Activated naive CD4-positive, alpha-beta T cell treated with anti-CD3 and anti-CD28 coated beads for 36 hours (primary cell): ENCODE measurements around the gene PHACTR3. TPM values are rescaled to one million over a fixed set of nuclear protein-coding genes. Genes with fewer than 3 reads are reported as not detected.

ENCODE experiments used
- CTCF ChIA-PET: fragments of 350-600 bp; sonication (Branson Sonifier 250); formaldehyde crosslinking; loops from one replicate; lab custom pipeline; 2021; ENCODE audit warnings: antibody characterized with exemption; lab: Charles Lee
- DNase-seq: peaks from one replicate; pipeline ENCODE4 v3.0.0-alpha.2; 2020
- H3K27ac Mint-ChIP-seq: one replicate; pipeline ENCODE4 v1.8.0; 2021; ENCODE audit warnings: mild to moderate bottlenecking, mixed read lengths
- H3K27me3 Mint-ChIP-seq: one replicate; pipeline ENCODE4 v1.8.0; 2021; ENCODE audit warnings: low read depth, mixed read lengths
- H3K36me3 Mint-ChIP-seq: one replicate; pipeline ENCODE4 v1.8.0; 2021; ENCODE audit warnings: low read depth, mixed read lengths
- H3K4me1 Mint-ChIP-seq: one replicate; pipeline ENCODE4 v1.8.0; 2021; ENCODE audit warnings: low read depth, mixed read lengths
- H3K4me3 Mint-ChIP-seq: one replicate; pipeline ENCODE4 v1.8.0; 2021; ENCODE audit warnings: mild to moderate bottlenecking, moderate library complexity, mixed read lengths
- H3K9me3 Mint-ChIP-seq: one replicate; pipeline ENCODE4 v1.8.0; 2021; ENCODE audit warnings: mixed read lengths
- intact Hi-C: fragments of 100-400 bp; cut with micrococcal nuclease; formaldehyde crosslinking; loops from one replicate; pipeline ENCODE4 v1.15.1; 2023
- total RNA-seq, 2 experiments: library from RNA; stranded (reverse); gene quantifications; one replicate each; pipeline ENCODE4 v1.2.3, GENCODE V29; 2021

Gene PHACTR3
- total RNA-seq, 2 experiments from 2014 or later: not detected

DNA sequence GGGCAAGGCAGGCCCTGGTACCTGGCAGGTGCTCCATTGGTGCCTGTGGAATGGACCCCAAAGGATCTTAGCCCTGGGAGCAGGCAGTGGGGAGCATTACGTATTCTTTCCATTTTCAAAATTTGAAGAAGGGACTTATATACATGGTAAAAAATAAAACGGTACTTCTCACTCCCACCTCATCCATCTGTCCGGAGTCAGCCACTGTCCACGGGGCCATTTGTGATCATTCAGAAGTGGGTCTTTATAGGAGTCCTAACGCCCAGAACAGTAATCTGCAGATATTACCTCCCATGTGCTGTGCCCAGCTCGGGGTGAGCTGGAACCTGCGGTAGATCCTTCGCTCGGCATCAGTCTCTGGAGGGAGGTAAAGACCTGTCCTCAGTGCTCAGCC, 218.7 kb downstream of the PHACTR3 start:
- Mint-ChIP-seq H3K4me1 (no peaks in the 10 kb centered on the region), H3K27me3 (peaks cover 3% of the 10 kb centered on the region), H3K36me3 (no peaks in the 10 kb centered on the region), H3K4me3 (no peak overlapping the region), H3K9me3 (no peaks in the 10 kb centered on the region), H3K27ac (no peak overlapping the region)
- CTCF ChIA-PET: no interaction called here
- no peak for DNase-seq
- intact Hi-C loops: no loop called here

DNA sequence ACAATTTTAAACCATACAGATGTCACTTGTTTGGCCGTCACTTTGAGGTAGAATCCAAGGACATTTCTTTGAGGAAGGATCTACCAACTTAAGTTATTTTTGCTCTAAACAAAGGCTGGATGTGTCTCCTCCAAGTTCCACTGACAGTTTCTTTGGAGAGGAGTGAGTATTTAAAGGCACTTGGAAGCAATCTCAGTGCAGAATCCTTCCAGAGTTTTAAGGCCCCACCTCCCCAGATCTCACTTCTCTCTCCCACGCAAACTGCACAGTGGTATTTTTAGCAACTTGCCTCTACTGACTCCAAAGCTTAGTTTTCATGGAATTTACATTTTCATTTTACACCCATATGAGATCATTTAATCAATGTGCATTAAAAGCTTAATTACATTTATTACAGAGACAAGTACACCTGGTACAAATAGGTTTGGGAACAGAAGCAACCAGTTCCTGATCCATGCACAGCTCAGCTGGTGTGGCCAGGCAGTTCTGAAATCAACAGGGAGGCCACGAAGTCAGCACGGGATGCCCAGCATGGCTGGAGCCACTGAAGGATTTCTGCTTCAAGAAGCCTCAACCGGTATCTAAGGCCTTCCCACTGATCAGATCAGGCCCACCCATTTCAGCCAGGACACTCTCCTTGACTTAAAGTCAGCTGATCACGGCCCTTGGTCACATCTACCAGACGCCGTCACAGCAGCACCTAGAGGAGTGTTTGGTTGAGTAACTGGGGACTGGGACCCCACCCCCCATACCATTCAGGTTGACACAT, 219.3 kb downstream of the PHACTR3 start:
- Mint-ChIP-seq H3K4me1 (no peaks in the 10 kb centered on the region), H3K4me3 (no peak overlapping the region), H3K9me3 (no peaks in the 10 kb centered on the region), H3K27me3 (peaks cover 3% of the 10 kb centered on the region), H3K27ac (no peak overlapping the region), H3K36me3 (no peaks in the 10 kb centered on the region)
- CTCF ChIA-PET: interaction anchor here (0.6 kb wide), 2 partner anchors 14 to 15 kb away, joined by 3 read pairs; no protein-coding TSS in a partner anchor
- intact Hi-C loops: no loop called here
- no peak for DNase-seq

DNA sequence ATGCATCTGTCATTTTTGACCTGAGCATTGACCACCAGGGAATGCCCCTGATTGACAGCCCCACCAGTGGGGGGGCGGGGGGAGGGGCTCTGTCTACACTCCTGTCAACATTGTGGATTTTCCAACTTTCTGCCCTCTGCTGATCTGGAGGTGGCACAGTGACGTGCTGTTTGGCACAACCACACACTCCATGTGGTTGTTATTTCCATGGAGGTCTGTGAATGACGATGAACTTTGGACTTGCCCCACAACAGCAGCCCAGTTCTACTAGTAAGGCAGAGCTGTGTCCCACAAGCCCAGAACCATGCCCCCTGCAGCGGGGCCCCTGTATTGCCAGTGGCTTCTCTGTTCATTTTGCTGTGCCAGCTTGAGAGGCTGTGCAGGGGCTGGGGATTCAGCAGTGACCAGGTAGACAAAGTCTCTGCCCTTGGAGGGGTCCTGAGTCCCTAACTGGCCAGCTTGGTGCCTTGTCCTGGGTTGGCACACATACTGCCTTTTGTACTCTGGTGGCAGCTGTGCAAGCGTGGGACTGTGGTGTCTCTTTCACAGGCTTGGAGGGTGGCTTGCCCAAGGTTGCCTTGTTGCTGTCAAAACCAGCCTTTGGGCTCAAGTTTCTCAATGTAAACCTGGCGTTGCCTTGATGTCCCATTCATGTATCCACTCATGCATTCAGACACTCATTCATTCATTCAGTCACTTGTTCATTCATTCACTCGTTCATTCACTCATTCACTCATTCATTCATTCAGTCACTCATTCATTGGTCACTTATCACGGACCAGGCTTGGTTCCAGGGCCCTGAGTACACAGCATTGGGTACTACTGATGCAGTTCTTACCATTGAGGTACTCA, 220.6 kb downstream of the PHACTR3 start:
- no peaks in the 10 kb centered on the region for H3K36me3 Mint-ChIP-seq
- H3K27ac Mint-ChIP-seq: no peak overlapping the region
- H3K9me3 Mint-ChIP-seq: no peaks in the 10 kb centered on the region
- H3K27me3 Mint-ChIP-seq: peaks cover 4% of the 10 kb centered on the region
- no peak overlapping the region for H3K4me3 Mint-ChIP-seq
- CTCF ChIA-PET: no interaction called here
- H3K4me1 Mint-ChIP-seq: no peaks in the 10 kb centered on the region
- intact Hi-C loops: no loop called here
- DNase-seq: no peak

DNA sequence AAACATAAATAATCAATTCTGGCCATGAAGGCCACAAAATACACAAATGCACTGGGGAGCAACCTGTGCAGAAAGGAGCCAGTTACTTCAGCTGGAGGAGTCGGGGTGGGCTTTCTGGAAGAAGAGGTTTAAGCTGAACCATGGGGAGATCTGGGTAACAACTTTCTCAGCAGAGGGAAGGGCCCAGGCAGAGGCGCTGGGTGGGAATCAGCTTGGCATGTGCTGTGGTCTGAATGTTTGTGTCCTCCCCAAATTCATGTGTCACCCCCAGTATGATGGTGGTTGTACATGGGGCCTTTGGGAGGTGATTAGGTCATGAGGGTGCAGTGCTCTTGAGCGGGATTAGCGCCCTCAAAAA, 221.2 kb downstream of the PHACTR3 start:
- intact Hi-C loops: no loop called here
- Mint-ChIP-seq H3K27me3 (peaks cover 3% of the 10 kb centered on the region), H3K4me1 (no peaks in the 10 kb centered on the region), H3K36me3 (no peaks in the 10 kb centered on the region), H3K27ac (no peak overlapping the region), H3K4me3 (no peak overlapping the region), H3K9me3 (no peaks in the 10 kb centered on the region)
- CTCF ChIA-PET: no interaction called here
- DNase-seq: no peak

DNA sequence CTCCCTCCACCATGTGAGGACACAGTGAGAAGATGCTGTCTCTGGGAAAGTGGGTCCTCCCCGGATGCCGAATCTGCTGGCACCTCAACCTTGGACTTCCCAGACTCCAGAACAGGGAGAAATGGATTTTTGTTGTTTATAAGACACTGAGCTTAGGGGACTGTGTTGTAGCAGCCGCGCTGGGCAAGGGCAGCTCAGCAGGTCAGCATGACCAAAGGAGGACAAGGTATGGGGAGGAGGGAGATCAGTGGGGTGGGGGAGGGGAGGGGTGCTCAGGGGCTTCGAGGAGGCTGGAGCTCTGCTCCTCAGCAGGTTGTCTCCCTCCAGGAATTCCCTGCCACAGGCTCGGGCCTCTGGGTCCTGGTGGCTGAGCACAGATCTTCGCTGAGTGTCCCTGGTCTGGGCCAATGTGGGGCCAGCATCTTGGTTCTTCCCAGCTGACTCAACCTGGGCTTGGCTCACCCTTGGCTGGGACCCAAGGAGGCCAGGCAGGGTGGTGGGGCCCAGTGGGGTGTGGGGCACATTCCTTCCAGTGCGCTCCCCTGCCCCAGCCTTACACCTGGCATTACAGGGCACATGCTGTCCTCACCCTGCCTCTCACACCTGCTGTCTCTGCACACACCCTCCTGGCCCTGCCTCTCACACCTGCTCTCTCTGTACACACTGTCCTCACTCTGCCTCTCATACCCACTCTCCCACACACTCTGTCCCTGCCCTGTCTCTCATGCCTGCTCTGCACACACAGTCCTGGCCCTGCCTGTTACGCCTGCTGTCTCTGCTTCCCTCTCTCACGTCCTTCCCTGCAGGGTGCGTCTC, 221.8 kb downstream of the PHACTR3 start:
- Mint-ChIP-seq H3K9me3 (no peaks in the 10 kb centered on the region), H3K4me3 (no peak overlapping the region), H3K27ac (no peak overlapping the region), H3K4me1 (no peaks in the 10 kb centered on the region), H3K36me3 (no peaks in the 10 kb centered on the region), H3K27me3 (peaks cover 3% of the 10 kb centered on the region)
- intact Hi-C loops: no loop called here
- DNase-seq: no peak
- CTCF ChIA-PET: no interaction called here

DNA sequence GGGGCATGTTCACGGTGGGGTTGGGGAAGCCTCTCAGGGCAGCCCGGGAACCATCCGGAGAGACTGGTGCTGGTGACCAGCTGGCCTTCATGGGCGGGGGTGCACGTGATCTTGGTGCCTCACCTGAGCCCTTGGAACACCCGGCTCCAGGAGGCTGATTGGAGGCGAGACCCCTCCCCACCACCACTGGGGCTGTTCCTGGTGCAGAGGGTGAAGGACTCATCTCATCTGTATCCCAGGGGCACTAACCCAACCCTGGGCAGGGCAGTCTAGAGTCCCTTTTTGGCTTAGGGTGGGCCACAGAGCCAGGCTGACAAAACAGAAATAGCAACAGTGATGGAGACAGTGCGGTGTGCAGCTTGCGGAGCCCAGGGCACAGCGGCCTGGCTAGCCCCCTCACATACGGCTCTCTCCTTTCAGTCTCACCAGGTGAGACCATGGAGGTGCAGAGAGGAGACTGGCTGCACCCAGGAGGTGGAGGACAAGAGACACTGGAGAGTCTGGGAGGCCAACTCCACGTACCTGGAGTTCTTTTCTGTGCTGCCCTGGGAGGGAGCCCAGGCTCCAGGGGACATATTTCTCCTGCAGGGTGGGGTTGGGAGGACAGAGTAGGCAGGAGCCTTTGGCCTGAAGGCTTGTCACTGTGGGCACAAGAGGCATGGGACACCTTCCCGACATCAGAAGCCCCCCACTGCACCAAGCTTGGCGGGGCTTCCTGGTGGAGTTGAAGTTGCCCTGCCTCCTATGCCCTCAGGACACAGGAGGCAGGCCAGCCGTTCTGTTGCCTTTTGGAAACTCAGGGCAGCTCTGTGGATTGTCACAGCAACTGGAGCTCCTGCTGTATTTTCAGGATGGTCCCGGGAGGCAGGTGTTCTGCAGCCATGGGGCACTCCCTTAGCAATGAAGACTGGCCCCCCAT, 223.1 kb downstream of the PHACTR3 start:
- H3K9me3 Mint-ChIP-seq: no peaks in the 10 kb centered on the region
- H3K4me1 Mint-ChIP-seq: no peaks in the 10 kb centered on the region
- intact Hi-C loops: no loop called here
- no peak overlapping the region for H3K4me3 Mint-ChIP-seq
- no peaks in the 10 kb centered on the region for H3K36me3 Mint-ChIP-seq
- CTCF ChIA-PET: no interaction called here
- no peak for DNase-seq
- peaks cover 5% of the 10 kb centered on the region for H3K27me3 Mint-ChIP-seq
- no peak overlapping the region for H3K27ac Mint-ChIP-seq

DNA sequence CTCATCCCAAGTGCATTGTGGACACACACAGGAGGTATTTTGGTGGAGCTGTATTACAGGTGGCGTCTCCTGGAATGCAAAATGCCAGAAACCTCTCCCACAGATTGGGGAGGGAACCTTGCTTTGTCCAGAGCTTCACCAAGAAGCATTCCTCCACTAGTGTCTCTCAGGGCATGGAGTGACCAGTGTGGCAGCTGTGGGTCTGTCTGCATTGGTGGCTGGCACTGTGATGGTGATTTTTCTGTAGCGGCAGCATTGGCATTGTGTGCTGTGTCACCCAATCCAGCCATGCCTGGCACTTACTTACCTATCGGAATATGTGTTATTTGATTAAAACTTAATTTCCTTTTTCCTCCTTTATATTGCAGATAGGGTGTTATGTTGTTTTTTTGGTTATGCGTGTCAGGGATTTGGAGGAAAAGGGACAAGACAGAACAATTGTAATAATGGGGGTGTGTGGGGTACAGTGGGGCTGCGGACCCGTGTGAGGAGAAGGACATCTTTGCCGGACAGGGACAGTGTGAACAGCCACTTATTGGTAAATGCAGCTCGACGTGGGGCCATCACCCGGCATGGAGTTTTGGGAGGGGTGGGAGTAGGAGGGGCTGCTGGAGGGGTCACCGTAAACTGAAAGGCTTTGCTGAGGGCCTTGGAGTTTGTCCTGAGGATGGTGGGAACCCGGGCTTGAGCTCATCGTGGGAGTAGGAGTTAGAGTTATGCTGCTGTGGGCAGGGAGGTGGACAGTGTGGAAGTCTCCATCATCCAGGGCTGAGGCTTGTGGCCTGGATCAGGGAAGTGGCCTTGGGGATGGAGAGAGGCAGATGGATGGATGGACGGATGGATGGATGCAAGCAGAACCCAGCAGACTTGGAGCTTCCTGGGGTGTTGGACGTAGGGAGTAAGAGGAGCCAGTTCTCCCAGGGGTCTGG, 224.0 kb downstream of the PHACTR3 start:
- H3K4me3 Mint-ChIP-seq: no peak overlapping the region
- peaks cover 5% of the 10 kb centered on the region for H3K27me3 Mint-ChIP-seq
- no peaks in the 10 kb centered on the region for H3K4me1 Mint-ChIP-seq
- no peaks in the 10 kb centered on the region for H3K36me3 Mint-ChIP-seq
- no peak overlapping the region for H3K27ac Mint-ChIP-seq
- DNase-seq: no peak
- CTCF ChIA-PET: no interaction called here
- H3K9me3 Mint-ChIP-seq: no peaks in the 10 kb centered on the region
- intact Hi-C loops: no loop called here

DNA sequence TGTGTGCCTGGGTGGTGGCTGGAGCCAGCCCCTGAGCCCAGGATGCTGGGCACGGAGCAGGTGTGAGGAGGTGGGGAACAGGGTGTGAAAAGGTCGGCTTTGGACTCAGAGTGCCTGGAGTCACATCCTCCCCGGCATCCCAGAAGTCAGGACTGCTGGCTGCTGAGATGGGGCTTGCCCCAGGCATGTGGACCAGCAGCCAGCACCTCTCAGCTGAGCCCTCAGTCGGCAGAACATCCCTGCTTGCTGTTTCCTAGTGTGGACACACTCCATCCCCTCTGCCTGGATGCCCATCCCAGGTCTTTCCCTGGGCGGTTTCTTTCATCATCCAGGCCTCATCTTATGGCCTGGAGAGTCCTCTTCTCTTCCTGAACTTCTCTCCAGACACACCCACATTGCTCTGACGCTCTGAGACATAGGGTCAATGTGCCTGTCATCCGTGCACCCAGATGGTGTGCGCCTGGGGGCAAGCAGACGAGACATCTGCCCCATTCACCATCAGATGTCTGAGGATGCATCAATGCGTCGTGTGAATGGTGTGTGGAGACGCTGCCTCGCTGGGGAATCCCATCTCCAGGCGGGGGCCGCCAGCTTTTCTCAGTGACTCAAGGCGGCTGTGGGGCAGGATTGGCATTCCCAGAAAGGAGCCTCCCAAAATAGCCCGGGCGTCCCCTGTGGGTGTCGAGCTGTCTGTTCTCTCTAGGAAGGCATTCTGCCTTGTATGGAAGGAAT, 224.9 kb downstream of the PHACTR3 start:
- intact Hi-C loops: no loop called here
- Mint-ChIP-seq H3K36me3 (no peaks in the 10 kb centered on the region), H3K27me3 (peaks cover 6% of the 10 kb centered on the region), H3K9me3 (no peaks in the 10 kb centered on the region), H3K27ac (no peak overlapping the region), H3K4me1 (no peaks in the 10 kb centered on the region), H3K4me3 (no peak overlapping the region)
- no peak for DNase-seq
- CTCF ChIA-PET: no interaction called here

DNA sequence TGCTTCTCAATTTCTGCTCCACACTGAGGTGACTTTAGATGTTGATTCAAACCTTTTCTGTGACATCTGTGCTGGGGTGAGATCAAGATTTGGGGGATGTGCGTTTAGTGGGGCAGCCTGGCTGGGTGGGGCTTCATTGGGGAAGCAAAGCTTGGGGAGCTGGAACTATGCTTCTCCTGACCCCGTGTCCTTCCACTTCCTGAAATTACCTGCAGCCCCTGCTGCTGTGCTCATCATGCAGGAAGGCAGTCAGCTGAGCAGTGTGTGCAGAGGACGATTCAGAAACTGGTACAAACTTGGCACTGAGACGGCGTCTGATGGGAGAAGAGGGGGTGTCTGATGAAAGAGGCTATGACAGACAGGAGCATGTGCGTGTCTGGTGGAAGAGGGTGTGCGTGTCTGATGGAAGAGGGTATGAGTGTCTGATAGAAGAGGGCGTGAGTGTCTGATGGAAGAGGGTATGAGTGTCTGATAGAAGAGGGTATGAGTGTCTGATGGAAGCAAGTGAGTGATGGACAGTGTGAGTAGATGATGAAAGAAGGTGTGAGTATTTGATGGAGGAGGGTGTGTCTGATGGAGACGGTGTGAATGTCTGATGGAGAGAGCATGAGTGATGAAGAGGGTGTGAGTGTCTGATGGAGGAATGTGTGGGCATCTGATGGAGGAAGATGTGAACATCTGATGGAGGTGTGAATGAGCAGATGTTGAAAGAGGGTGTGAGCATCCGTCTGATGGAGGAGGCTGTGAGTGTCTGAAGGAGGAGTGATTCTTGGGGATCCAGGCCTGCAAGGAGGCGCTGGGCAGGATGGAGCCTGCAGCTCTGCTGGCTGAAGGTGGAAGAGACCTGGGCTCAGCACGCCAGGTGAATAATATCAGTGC, 225.7 kb downstream of the PHACTR3 start:
- Mint-ChIP-seq H3K4me3 (no peak overlapping the region), H3K27ac (no peak overlapping the region), H3K36me3 (no peaks in the 10 kb centered on the region), H3K9me3 (no peaks in the 10 kb centered on the region), H3K27me3 (peaks cover 14% of the 10 kb centered on the region), H3K4me1 (no peaks in the 10 kb centered on the region)
- CTCF ChIA-PET: no interaction called here
- no peak for DNase-seq
- intact Hi-C loops: no loop called here

DNA sequence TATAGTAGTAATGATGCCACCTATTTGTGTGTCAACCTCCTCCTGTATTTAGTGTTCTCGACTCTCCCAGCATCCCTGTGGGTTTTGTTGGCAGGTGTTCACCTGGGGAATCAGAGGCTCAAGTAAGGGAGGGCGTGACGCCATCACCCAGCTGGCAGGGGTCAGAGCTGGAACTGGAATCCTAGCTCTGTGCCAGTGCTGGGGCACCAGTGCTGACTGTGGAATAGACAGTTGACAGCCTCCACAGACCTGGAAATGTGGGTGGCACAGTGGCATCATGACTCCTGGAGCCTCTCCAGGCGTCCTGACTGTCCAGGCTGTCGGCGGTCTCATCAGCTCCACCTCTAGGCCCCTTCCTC, 226.3 kb downstream of the PHACTR3 start:
- Mint-ChIP-seq H3K27ac (no peak overlapping the region), H3K36me3 (no peaks in the 10 kb centered on the region), H3K4me3 (no peak overlapping the region), H3K9me3 (no peaks in the 10 kb centered on the region), H3K4me1 (peaks cover under 1% of the 10 kb centered on the region), H3K27me3 (peaks cover 18% of the 10 kb centered on the region)
- intact Hi-C loops: no loop called here
- DNase-seq: no peak
- CTCF ChIA-PET: no interaction called here
